DMS 273 (cell line): Measurements from ENCODE around the gene HEBP1.

Source experiments
- DNase-seq: peaks from one replicate; lab custom pipeline; 2025; ENCODE audit not compliant: unreplicated experiment; lab: John Stamatoyannopoulos, UW

Gene HEBP1

DNA sequence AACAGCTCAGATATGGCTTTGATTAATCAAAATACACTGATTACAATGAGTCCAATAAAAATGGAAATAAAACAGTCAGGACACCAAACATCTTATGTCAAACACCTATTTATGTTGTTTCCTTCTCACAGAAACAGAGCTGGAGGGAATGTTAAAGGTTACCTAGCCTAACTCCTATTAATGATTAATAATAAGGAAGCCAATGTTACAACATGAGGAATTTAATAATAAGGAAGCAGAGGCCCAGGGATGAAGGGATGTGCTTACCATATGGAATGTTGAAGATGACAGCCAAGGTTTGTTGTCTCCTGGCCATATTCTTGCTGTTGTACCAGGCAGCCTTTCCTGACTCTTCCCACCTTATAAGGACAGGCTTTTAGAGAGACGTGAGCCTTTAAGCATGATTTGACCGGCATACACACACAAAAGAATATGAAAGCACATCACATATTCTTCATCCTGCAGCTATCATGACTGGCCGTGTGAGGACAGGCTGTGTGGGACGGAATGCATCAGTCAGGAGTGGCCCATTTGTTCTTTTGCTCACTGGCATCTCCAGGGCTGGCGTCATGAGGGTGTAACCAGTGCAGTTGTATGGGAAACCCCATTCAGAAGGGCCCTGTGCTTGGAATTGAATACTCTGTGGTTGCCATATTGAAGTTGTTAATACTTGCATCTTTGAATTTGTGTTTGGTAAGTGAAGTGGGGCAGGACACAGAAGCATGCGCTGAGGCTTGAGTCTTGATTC is 45.0 kb downstream of the HEBP1 start:
- no peak for DNase-seq

DNA sequence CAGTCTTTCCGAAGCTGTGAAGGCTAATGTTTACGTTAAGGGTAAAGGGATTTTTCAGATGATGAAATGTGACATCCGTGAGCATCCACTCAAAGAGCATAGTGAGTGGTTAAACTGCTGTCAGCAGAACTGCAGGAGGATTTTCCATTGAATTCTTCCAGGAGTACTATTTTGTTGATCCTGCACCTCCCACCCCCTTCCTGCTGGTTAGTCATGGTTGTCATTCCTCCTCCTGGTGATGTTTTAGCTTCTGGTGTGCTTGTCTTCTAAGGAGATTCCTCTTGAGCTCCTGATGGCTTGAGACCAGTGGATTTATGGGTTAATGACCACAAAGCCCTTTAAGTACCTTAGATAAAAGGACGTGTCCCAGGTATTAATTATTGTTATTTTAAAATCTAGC is 45.7 kb downstream of the HEBP1 start:
- DNase-seq, result no peak

DNA sequence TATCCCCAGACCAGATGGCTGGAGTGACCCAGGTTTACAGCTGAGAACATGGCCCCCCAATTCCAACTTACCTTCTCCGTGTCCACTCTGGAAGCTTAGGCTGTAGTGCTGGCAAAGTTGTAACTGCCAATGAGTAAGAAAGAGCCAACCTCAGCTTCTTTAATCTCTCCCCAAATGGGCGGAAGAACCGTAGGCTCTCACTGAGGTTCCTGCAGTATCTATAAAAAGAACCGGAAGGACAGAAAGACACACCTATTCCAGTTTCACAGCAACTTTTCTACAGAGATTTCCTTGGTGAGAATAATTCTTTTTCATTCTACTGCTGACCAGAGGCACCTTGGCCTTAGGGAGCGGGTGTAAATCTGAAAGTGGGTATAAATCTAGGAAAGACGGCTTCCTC is 48.0 kb downstream of the HEBP1 start, which contains the start of gene GPRC5D:
Gene GPRC5D, minus strand, starts transcription at position 135 of the 400 bp plus-strand sequence. CDS start 1,786 bp downstream, outside the sequence.
- DNase-seq, result no peak

DNA sequence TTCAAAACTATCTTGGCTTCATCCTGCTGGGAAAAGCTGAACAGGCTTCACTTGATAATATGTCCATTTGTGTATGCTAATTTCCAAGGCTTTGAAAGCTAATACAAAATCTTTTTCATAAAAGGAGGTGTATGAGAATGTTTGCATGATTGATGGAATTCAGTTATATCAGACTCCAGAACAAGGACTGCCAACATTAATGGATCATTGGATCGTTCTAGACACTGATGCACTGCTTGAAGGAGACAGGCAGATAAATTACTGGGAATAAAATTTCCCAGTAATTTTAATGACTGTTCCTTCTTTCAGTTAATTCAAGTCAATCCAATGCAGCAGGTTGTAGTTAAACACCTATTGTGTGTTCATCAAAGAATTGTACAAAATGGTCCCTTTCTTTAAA is 48.6 kb downstream of the HEBP1 start:
- no peak for DNase-seq

DNA sequence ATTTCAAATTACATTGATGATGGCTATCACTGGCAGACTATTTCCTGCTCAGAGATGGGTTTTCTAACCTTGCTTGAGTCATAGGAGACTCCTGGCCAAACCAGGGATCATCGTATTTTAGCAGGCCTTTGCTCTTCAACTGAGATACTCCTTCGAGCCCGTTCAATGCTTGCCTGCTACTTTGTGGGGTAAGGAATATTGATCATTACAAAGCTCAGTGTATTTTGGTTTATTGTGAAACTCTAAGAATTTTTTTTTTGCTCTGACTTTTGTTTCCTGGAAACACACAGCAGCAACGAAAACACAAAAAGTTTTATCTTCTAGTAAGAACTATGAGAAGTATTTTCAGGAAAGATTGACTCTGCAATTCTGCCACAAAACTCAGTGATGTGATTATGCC is 52.2 kb downstream of the HEBP1 start:
- no peak for DNase-seq

DNA sequence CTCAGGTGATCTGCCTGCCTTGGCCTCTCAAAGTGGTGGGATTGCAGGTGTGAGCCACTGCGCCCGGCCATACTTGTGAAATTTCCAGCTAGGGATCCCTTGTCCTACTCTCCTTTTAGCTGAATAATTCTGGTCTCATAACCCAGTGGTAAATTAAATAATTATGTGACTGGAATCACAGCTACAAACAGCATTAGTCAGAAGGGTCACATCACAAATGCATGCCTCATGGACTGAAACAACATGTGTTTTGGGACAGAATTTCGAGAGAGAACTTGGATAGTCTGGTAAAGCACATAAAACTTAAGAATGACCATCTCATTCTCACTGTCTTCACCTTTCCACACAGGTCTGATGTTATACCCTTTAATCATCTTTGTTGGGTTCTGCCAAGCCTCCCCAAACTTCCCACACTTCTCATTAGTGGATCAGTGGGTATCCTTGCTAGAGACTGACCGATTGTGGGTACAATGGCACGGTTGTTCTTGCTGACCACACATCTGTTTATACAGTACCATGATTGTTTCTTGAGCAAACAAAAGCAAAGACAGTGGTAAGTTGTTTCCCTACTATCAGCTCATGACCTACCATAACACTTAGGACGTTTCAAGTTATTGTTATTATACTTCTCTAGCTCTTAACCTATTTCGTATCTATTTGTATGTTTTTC is 53.2 kb downstream of the HEBP1 start:
- no peak for DNase-seq

DNA sequence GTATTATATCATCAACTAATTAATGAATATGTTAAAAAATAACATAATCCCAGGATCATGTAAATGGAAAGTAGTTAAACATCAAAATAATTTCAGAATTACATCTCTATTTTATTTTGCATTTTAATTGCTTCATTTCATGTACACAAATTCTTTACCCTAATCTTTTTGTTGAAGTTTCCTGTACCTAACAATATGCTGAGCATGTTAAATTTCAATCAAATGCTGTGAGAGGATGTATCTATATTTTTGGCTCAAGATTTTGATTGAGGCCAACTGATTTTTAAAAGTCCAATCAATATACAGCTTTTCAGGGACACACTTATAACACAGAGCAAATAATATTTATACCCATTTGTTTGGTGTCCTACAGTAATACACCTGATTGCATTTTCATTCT is 54.5 kb downstream of the HEBP1 start:
- DNase-seq, result no peak

DNA sequence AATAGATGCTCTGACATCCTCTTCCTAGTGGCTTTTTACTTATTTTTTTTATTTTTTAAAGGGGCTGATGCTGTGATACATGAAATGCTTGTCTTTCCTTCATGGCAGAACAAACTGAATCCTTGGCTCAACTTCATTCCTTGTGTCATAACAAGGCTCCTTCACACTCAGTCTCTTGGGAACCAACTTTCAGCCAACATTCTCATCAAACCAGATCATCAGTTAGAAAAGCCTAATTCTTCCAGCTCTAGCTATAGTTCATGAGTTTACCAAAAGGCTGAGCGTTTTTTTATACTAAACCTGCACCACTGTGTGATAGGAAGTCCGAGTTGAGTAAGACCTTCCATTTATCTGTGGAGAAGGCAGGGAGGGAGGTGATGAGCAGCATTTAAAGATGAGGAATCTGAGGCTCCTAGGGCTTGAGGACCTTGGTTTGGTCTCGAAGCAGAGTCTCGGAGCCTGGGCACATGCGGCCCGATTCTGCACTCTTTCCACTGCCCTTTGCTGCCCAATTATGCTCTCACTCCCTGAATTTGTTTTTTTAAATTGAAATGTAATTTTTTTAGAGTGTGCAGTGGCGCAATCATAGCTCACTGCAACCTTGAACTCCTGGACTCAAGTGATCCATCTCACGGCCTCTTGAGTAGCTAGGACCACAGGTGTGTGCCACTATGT is 56.3 kb downstream of the HEBP1 start:
- no peak for DNase-seq

DNA sequence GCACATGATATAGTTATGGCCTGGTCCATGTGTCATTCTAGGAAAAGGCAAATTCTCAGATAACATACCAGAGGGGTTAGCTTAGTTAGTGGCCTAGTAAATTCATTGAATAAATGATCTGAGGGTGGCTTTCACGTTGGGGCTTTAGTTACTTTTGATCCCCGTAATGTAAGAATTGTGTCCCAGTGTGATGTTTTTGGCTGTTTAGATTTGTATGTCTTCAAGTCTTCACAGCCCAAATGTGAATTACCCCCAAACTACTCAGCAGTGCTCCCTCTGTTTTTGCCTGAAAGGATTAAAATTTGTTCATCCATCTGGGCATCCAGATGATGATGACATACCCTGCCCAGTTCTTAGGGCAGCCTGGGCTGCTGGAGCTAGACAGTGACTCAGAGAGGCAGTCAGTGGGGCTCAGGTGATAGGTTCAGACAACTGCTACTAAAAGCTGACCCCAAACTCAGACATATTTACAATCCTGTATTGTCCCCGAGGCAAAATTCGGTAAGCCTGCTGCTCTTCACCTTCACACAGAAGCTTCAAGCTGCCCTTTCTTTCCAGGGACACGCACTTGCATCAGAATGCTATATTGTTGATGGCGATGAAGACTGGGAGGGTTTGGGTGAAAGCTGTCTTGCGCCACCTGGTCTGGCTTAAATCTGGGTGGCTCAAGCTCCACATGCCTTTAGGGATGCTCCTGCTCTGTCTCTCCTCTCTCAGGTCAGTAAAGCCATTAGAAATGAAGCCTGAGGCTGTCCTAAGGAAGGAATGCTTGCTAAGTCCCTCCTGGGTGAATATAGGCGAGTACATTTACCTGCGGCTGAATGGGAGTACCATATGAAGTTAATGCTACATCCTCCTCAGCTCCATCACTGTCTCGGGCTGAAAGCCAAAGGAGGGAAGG is 58.4 kb downstream of the HEBP1 start:
- DNase-seq, result no peak

DNA sequence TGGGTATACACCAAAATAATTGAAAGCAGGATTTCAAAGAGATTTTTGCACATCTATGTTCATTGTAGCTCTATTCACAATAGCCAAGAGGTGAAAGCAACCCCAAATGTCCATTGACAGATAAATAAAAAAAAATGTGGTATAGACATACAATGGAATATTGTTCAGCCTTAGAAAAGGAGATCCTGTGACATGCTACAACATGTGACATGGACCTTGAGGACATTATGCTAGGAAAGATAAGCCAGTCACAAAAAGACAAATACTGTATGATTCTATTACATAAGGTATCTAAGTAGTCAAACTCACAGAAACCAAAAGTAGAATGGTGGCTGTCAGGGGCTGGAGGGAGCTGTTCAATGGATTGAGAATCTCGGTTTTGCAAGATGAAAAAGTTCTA is 60.2 kb downstream of the HEBP1 start:
- no peak for DNase-seq

DNA sequence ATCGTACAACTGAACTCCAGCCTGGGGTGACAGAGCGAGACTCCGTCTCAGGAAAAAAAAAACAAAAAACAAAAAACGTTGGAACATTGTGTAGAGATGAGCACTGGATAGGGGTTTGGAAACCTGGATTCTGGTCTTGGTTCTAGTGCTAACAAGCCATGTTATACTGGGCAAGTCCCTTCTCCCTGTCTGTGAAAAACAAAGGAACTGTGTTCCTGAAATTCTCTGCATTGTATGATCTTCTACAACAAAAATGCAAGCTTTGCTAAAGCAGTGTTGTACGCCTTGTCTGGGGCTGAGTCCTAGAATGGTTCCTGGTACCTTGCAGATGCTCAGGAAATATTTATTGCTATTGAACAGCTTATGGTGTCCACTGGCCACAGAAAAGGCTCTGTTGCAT is 61.5 kb downstream of the HEBP1 start:
- no peak for DNase-seq

DNA sequence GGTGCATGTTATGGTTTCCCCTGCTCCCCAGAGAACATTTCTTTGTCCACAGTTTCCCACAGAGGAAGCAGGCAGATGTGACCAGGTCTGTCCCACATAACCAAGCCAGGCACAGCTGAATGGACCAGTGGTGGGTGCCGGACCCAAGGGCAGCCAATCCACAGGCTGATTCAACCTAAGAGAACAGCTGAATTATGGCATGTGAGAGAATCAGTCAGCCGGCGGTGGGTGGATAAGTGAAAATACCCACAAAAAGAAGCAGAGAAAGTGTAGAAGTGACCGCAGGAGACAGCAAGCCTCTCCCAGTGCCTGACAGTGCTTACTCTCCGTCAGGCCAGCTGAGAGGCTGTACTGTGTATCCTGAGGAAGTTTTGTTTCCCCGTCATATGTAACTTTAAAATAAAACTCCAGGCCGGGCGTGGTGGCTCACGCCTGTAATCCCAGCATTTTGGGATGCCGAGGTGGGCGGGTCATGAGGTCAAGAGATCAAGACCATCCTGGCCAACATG is 63.0 kb downstream of the HEBP1 start:
- DNase-seq, result no peak

DNA sequence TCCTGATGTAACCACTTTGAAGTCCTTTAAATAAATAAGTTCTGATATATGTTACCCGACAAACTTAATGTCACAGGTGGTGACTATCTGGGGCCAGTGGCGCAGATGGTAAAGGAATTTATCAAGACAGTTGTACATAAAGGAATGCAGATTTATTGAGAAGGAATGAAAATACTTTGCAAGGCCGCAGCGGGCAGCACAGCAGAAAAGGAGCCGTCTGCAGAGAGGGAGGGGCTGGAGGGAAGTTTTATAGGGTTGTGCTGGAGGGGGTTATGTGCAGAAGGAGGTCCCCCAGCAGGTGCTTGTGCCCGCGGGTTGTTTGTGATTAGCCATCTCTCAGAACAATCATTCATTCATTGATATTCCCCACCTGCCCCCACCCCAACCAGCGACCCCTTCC is 65.5 kb downstream of the HEBP1 start:
- DNase-seq, result no peak

DNA sequence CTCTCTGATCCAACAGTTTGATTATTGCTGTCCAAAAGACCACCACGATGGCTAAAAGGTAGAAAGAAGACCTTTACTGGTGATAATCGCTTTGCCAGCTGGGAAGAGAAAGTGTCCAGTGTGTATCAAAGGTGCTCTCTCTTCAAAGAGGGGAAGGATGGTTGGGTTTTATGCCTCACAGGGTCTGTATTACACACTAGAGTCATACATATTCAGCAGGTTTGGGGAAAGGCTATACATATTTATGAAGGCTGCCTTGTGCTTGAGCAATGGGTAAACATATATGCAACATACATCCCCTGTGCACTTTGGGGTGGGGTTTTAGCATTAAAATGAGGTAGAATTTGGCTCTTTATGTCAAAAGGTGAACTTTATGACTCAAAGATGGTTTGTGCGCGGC is 66.3 kb downstream of the HEBP1 start:
- no peak for DNase-seq

DNA sequence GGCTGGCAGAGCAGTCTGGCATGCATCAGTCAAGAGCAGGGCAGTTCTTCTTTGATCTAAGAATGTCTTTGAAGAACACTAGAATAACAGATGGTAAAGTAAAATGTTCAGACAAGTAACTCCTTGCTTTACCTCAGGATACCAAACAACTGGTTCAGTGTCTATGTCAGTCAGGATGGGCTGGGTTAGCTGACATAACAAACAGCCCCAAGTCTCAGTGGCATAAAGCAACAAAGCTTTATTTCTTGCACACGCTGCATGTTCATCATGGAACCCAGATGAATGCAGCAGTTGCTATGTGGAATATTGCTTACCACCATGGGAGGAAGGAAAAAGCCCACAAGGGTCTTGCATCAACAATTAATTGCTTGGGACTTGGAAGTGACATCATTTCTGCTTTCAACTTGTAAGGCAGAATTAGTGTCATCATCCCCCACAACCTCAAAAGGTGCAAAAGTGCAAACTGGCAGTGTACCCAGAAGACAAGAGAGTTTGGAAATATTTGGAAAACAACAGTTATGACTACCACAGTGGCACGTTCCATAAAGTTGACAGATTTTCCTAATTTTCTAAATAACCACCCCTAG is 69.3 kb downstream of the HEBP1 start:
- DNase-seq, result no peak

DNA sequence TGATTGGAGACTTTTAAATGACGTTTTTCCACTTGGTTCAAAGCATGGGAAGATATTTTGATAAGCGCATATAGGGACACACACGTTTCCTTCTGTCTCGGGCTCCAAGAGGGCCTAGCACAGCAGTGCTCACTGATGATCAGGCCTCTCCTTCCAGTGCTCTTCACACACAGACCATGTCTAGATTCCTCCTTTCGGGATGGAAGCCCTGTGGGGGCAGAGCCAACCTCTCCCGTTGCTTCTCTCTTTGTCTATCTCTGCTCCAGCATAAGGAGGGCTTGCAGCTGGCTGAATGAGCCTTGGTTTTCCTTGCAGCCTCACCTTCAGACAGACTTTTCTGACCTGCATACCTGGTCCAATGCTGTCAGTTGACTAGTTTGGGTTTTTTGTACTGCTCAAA is 70.4 kb downstream of the HEBP1 start:
- no peak for DNase-seq

DNA sequence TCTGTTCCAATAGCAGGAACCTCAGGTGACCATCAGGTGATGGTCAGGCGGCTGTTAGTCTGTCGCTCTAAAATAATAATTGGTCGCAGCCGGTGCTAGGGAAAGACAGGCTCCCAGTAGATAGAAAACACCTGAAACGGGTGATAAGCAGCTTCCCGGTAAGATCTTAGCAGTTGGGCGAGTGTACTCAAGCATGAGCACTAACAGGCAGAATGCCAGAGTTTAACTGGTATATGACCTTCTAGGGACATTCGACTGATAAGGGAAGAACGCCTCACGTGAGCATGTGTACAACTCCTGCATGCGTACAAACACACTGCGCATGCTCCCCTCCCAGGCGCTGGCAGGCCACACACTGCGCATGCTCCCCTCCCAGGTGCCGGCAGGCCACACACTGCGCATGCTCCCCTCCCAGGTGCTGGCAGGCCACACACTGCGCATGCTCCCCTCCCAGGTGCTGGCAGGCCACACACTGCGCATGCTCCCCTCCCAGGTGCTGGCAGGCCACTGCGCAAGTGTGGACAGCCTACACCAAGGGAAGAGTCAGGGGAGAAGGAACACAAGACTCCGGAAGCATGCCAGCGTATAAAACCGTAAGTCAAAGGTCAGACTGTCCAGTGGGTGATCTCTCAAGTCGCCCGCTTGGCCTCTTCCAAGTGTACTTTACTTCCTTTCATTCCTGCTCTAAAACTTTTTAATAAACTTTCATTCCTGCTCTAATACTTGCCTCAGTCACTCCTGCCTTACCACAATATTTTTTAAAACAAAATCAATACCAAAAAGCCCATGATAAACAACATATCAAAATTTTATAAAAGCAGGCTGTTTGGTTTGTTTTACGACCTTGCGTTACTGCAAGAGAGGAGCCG is 72.6 kb downstream of the HEBP1 start:
- peak; percentile 88 for DNase-seq

DNA sequence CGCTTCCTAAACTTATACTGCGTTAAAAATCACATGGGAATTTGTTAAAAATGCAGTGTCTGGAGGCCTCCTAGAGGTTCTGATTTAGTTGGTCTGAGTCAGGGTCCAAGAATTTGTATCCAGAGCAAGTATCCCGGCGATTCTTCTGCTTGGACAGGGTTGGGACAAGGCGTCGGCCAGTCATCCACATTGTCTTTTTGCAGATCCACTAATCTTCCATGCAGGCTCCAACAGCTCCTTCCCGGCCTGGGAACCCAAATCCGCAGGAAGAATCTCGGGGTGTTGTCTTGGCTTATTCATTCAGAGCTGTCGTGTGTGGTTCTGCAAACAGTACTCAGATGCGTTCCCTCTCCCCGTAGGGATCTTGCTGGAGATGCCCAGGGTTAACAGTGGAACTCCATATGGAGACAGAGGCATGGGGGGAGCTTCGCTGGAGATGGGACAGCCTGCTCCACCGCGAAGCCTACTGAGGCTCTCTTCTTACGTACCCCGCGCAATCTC is 73.4 kb downstream of the HEBP1 start:
- DNase-seq, result no peak

DNA sequence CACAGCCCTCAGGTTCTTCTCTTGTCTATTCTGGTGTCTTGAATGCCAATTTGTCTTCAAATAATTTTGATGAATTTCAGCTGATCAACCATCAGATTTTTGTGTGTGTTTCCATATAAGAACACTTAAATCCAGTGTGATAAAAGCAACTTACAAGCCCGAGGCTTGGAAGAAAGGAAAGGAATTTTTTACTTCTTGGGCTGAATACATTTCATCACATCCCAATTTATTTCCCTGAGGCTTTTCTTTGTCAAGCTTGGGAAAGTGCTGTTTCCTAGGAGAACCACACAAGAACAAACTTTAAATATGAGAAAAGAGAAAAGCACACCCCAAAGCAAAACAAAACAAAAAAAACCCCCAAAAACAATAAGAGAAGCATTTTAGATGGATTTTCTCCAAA is 74.7 kb downstream of the HEBP1 start:
- no peak for DNase-seq
